ENCODE data around the gene LRP1. TPM values are rescaled to one million over a fixed set of nuclear protein-coding genes. Genes with fewer than 3 reads are reported as not detected.
A peak's percentile ranks its signal among the peaks of the same experiment; 100 is the strongest.

Gene LRP1
- total RNA-seq, 4 donors from 2014 or later = 185 to 292 (median 216) TPM

- no peak overlapping the region for H3K4me3 ChIP-seq
- peaks cover 0 to 93% of the 10 kb centered on the region in 2 donors for H3K36me3 ChIP-seq
- 53 to 55% methylated on average over 3 to 10 of the region's 29 CpGs for WGBS, 2 donors (ENCODE audit: low coverage in 1 of 2)
- H3K27me3 ChIP-seq = no peaks in the 10 kb centered on the region
- H3K4me1 ChIP-seq = peaks cover 0 to 27% (median 0%) of the 10 kb centered on the region in 3 donors
- no peak for TF ChIP-seq POLR2A (IDR thresholded peaks at IDR 0.05)
- no peak for TF ChIP-seq EP300 (IDR thresholded peaks at IDR 0.05)
- peak in 3 of 4 experiments; percentile 86 to 89 (median 87) for TF ChIP-seq CTCF (IDR thresholded peaks at IDR 0.05)
- TF ChIP-seq POLR2AphosphoS5 (IDR thresholded peaks at IDR 0.05) = peak; percentile 43
- H3K9me3 ChIP-seq = no peaks in the 10 kb centered on the region
- ATAC-seq = peak; percentile 79
- H3K27ac ChIP-seq = peak overlapping the region in 3 of 4 donors; percentile 5 to 66 (median 61)
Measured at GRCh38 chr12:57175428-57176138, 47.3 kb downstream of the LRP1 start.

- H3K27ac ChIP-seq = peak overlapping the region in 3 of 4 donors; percentile 5 to 66 (median 61)
- H3K4me1 ChIP-seq = peaks cover 0 to 22% (median 0%) of the 10 kb centered on the region in 3 donors
- H3K4me3 ChIP-seq = no peak overlapping the region
- 80 to 89% methylated on average over 1 to 5 of the region's 9 CpGs for WGBS, 2 donors (ENCODE audit: low coverage in 1 of 2)
- peaks cover 0 to 93% of the 10 kb centered on the region in 2 donors for H3K36me3 ChIP-seq
- TF ChIP-seq POLR2AphosphoS5 (IDR thresholded peaks at IDR 0.05) (no peak), POLR2A (IDR thresholded peaks at IDR 0.05) (no peak), EP300 (IDR thresholded peaks at IDR 0.05) (no peak), CTCF (IDR thresholded peaks at IDR 0.05) (no peak)
- H3K27me3 ChIP-seq = no peaks in the 10 kb centered on the region
- no peaks in the 10 kb centered on the region for H3K9me3 ChIP-seq
- ATAC-seq = no peak
Measured at GRCh38 chr12:57176139-57176477, 47.8 kb downstream of the LRP1 start.

GRCh38 chr12:57176846-57177245 lies 48.6 kb downstream of the LRP1 start:
- no peak for TF ChIP-seq CTCF (IDR thresholded peaks at IDR 0.05)
- no peak for TF ChIP-seq EP300 (IDR thresholded peaks at IDR 0.05)
- no peak for TF ChIP-seq POLR2A (IDR thresholded peaks at IDR 0.05)
- no peak for TF ChIP-seq POLR2AphosphoS5 (IDR thresholded peaks at IDR 0.05)
- no peaks in the 10 kb centered on the region for H3K9me3 ChIP-seq
- no peaks in the 10 kb centered on the region for H3K27me3 ChIP-seq
- 86% methylated on average over 2 of the region's 9 CpGs; no CpG with 5 or more reads in 1 of the 2 donors for WGBS, 2 donors (ENCODE audit: low coverage in 1 of 2)
- H3K27ac ChIP-seq = no peak overlapping the region
- H3K4me3 ChIP-seq = no peak overlapping the region
- H3K4me1 ChIP-seq = peaks cover 0 to 14% (median 0%) of the 10 kb centered on the region in 3 donors
- H3K36me3 ChIP-seq = peaks cover 0 to 97% of the 10 kb centered on the region in 2 donors
- no peak for ATAC-seq

- Histone ChIP-seq H3K4me1 (peaks cover 0 to 14% (median 0%) of the 10 kb centered on the region in 3 donors), H3K9me3 (no peaks in the 10 kb centered on the region), H3K4me3 (no peak overlapping the region), H3K27me3 (no peaks in the 10 kb centered on the region), H3K36me3 (peaks cover 0 to 98% of the 10 kb centered on the region in 2 donors), H3K27ac (no peak overlapping the region)
- 89% methylated on average over 3 of the region's 16 CpGs; no CpG with 5 or more reads in 1 of the 2 donors for WGBS, 2 donors (ENCODE audit: low coverage in 1 of 2)
- no peak for TF ChIP-seq POLR2A (IDR thresholded peaks at IDR 0.05)
- TF ChIP-seq POLR2AphosphoS5 (IDR thresholded peaks at IDR 0.05) = no peak
- TF ChIP-seq CTCF (IDR thresholded peaks at IDR 0.05) = no peak
- TF ChIP-seq EP300 (IDR thresholded peaks at IDR 0.05) = no peak
- no peak for ATAC-seq
Measured at GRCh38 chr12:57177354-57177753, 49.1 kb downstream of the LRP1 start.

GRCh38 chr12:57178213-57178612 lies 49.9 kb downstream of the LRP1 start:
- peaks cover 0 to 90% of the 10 kb centered on the region in 2 donors for H3K36me3 ChIP-seq
- TF ChIP-seq CTCF (IDR thresholded peaks at IDR 0.05) (no peak), POLR2A (IDR thresholded peaks at IDR 0.05) (no peak), EP300 (IDR thresholded peaks at IDR 0.05) (no peak), POLR2AphosphoS5 (IDR thresholded peaks at IDR 0.05) (no peak)
- no peak for ATAC-seq
- H3K4me1 ChIP-seq = peaks cover 0 to 14% (median 0%) of the 10 kb centered on the region in 3 donors
- H3K9me3 ChIP-seq = no peaks in the 10 kb centered on the region
- no peak overlapping the region for H3K4me3 ChIP-seq
- WGBS, 2 donors (ENCODE audit: low coverage in 1 of 2) = 40% methylated on average over 2 of the region's 14 CpGs; no CpG with 5 or more reads in 1 of the 2 donors
- no peak overlapping the region for H3K27ac ChIP-seq
- H3K27me3 ChIP-seq = no peaks in the 10 kb centered on the region

All from gastroesophageal sphincter (tissue), 4 donors.